HPDE6-E6E7 (cell line): ENCODE measurements around the gene DEFB132.
"Not testable (repeated sequence)": the region's sequence is repeated elsewhere in the genome, so short reads cannot be mapped to it uniquely, and the experiment has no call there.

ENCODE experiments used
- DNase-seq: peaks from one replicate; pipeline ENCODE4 v3.0.0; 2011; ENCODE audit warnings: missing footprints; ENCODE audit errors: extremely low spot score

The DEFB132 gene, protein sequence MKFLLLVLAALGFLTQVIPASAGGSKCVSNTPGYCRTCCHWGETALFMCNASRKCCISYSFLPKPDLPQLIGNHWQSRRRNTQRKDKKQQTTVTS

DNA sequence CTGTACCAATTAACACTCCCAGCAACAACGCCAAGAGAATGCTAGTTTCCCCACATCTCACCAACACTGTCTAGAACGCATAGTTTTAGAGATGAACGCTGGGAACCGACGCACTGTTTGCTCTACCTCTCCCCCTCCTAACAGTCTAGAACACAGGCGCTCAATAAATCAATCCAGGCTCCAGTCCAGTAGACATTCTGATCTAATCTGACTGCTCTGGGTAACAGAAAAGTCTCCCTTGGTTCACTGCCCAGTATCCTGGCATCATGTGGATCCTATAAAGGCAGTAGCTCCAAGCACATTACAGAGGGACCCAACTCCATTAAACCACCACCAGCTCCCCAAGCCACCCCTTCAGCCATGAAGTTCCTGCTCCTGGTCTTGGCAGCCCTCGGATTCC, at the start of gene DEFB132:
DEFB132 (plus strand) TSS at position 306 of the 400 bp plus-strand sequence; CDS start at position 361, 55 bp downstream.
- no peak for DNase-seq

DNA sequence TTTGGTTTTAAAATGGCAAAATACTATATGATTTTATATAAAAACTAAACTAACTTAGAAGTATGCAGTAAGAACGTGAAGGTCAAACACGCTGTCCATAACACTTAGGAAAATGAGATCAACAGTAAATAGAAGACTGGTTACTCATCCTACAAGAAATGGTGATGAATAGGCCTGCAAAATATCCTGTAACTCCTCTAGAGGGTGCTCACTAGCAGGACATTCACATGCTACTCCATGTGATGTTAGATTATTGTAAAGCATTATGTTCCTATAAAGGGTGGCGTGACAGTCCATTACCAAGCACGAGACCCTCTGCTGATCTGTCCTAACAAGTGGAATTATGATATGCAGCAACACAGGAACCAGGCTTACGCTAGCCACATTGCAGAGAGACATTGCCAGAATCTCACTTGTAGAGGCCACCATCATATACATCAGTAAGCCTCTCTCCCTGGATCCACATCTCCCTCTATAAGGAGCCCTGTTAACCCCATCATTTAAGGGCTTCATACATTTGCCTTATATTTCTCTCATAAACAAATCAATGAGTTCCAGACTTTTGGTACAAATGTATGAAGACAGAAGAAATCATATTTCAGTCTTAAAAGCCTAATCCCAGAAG, 48.5 kb upstream of the DEFB132 start:
- peak; percentile 48 for DNase-seq

DNA sequence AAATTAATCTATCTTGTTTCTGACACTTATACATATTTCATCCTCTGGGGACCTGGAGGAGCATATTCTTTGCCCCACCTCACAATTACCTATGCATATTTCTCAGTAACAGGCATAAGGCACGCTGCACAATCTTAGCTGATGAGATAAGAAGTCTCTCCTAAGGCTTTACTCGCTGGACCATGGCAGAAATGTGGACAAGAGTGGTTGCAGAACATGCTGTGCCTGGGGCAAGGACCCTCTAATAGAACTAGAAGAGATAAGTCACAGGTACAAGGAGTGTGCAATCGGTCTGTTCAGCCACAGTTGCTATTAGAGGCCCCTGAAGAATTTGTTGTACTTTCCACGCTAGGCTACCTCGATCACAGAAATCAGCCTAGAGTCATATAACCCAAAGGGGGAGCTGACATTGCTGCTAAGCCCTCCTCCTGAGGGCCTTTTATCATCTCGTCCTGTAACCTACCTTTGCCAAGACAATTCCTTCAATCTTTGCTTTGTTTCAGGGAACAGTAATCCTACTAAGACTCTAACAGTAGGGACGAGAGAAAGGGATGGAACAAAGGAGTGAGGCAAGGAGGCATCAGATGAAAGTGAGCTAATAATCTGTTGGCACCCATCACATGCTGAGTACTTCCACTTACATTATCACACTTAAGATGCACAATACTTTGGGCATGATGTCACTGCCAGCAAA, 46.6 kb upstream of the DEFB132 start:
- DNase-seq: no peak

DNA sequence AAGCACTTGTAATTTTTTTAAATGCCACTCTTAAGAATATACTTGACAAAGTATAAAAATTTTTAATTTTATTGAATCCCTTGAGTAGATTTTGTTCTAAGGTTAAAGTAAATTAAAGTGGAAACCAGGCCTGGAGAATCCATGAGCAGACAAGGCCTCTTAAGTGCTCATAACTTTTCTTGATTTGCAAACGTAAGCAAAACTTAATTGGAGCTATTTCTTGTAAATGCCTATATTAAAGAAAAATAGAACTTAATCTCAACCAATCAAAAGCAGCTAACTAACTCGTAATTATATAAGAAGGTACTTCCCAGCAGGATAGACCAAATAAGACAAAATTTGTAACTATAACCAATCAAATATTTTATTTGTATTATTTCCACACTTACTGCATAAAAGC, 43.1 kb upstream of the DEFB132 start:
- DNase-seq: no peak

DNA sequence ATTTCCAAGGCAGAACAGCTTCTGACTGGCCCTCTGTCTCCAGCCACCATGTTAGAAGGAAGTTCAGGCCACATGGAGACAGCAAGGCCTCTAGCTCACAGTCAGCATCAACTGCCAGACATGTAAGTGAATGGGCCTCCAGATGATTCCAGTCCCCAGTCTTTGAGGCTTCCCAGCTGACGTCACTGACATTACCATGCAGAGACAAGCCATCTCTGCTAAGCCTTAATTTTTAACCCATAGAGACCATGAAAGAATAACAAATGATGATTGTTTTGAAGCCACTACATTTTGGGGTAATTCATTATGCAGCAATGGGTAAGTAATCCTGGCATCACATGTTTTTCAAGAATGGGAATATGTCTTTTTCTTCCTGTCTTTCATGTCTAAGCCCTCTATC, 41.7 kb upstream of the DEFB132 start:
- DNase-seq: no peak

DNA sequence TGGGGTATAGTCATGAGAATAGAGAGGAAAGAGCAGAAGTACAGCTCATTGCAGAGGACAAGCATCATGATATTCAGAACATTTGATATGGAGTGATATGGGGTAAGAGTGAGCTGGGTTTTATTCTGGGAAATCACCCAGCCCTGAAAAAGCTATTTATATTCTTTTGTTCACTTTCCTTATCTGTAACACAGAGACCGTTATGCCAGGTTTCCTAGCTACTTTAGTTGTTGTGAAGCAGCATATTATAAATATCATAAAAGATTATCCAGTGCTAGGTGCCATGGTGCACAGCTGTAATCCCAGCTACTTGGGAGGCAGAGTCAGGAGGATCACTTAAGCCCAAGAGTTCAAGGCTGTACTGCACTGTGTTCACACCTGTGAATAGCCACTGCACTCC, 40.3 kb upstream of the DEFB132 start:
- DNase-seq: no peak

DNA sequence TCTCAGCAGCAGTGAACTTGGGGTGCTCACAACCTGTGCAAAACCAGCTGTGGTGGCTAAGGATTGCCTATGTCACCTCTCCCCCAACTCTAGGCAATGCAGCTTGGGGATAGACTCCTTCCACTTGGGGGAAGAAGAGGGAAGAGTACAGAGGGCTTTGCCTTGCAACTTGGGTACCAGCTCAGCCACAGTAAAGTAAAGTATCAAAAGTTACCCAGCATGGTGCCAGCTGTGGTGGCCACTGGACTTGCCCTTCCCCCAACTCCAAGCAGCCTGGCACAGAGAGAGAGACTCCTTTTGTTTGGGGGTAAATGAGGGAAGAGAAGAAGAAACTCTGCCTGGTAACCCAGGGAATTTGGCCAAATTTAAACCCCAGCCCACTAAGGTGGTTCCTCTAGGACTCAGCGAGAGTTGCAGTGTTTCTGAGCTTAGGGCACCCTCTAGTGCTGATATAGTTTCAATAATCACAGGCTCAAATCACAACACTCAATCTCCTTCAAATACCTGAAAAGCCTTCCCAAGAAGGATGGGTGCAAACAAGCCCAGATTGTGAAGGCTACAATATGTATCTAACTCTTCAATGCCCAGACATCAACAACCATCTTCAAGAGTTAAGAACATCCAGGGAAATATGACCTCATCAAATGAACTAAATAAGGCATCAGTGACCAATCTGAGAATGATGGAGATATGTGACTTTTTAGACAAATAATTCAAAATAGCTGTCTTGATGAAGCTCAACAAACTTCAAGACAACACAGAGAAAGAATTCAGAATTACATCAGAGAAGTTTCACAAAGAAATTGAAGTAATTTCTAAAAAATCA, 38.0 kb upstream of the DEFB132 start:
- DNase-seq: peak; percentile 54

DNA sequence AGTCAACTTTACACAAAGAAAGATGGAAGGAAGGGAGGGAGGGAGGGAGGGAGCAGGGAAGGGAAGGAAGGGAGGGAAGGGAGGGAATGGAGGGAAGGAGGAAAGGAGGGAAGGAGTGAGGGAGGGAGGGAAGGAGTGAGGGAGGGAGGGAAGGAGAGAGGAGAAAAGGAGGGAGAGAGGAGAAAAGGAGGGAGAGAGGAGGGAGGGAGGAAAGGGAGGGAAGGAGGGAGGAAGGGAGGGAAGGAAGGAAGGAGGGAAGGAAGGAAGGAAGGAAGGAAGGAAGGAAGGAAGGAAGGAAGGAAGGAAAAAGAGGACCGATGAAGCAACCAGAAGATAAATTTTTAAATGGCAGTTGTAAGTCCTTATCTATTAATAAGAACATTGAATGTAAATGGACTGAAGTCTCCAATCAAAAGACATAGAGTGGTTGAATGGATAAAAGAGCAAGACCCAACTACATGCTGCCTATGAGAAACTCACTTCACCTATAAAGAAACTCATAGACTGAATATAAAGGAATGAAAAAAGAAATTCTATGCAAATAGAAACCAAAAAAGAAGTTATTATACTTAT, 36.2 kb upstream of the DEFB132 start:
- DNase-seq: no peak

DNA sequence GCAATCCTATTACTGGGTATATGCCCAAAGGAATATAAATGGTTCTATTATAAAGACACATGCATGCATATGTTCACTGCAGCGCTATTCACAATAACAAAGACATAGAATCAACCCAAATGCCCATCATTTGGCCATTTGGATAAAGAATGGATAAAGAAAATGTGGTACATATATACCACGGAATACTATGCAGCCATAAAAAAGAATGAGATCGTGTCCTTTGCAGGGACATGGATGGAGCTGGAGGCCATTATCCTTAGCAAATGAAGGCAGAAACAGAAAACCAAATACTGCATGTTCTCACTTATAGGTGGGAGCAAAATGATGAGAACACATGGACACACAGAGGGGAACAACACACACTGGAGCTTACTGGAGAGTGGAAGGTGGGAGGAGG, 31.6 kb upstream of the DEFB132 start:
- not testable (repeated sequence) for DNase-seq

DNA sequence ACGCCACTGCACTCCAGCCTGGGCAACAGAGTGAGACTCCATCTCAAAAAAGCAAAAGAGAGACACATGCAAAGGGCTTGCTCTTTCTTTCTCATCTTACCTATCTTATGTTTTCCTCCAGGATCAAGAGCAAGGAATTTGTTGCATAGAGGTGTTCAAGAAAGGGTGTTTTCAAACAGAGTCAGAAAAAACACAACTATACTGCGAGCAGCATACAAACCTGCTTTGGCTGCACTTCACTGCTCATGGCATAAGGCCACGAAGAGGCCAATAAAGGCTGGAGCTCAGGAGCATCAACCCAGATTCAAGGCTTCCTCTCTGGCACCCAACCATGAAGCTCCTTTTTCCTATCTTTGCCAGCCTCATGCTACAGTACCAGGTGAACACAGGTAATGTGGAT, 30.6 kb upstream of the DEFB132 start, which contains the start of gene DEFB129:
DEFB129 (plus strand) TSS at position 301 of the 400 bp plus-strand sequence; CDS start at position 332, 31 bp downstream.
- DNase-seq: no peak

DNA sequence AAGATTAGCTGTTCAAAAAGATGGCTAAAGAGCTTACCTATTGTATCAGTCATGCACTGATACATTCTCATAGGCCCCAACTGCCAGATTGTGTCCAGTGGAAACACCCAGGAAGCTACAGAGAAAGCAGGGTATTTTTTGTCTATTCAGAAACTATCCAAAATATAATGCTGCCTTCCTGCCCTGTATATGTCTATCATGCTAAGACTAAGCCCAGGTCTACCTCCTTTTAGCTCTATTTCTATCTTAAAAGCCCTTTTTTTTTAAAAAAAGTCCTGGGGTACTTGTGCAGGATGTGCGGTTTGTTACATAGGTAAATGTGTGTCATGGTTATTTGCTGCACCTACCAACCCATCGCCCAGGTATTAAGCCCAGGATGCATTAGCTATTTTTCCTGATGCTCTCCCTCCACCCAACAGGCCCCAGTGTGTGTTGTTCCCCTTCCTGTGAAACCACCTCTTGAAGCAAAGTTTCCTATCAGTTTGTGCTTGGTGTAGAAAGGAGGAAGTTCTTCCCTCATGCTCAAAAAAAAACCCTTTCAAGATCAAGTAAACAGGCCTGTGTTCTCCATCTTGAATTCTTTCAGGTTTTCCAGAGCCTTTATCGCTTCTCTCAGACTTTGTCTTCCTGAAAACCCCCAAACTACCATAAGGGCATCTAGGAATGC, 30.0 kb upstream of the DEFB132 start:
- DNase-seq: no peak

DNA sequence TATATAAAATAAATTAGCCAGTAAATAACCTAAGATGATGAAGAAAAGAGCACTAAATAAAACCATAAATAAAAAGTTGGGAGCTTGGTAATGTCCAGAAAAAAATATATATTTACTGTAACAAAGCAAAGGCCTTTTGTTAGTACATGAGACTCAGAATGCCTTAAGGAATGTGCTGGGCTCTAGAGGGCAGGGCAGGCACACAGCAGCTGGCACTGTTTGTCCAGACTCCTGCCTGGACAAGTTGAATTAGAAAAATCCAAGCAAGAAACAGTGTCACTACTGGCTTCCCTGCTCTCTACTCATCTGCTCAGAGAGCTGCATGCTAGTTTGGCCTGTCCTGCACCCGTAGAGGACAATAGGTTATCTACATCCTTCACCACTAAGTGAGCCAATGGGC, 21.6 kb upstream of the DEFB132 start:
- peak; percentile 81 for DNase-seq

DNA sequence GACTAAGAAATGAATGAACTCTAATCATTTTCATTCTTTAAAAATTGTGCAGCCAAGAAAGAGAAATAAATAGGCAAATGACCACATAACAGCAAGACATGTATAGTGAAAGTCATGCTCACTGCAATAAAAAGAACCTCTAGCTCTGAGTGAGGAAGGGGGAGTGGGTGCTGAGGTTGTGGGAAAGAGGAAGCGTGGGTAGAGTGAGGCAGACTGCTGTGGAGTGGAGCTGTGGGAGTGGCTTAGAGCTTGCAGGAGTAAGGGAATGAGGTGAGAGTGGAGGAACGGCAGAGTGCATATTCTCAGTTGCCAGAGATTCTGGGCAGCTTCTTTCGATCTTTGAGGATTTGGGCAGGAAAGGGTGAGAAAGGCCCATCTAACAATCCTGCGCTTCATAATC, 20.0 kb upstream of the DEFB132 start:
- DNase-seq: no peak

DNA sequence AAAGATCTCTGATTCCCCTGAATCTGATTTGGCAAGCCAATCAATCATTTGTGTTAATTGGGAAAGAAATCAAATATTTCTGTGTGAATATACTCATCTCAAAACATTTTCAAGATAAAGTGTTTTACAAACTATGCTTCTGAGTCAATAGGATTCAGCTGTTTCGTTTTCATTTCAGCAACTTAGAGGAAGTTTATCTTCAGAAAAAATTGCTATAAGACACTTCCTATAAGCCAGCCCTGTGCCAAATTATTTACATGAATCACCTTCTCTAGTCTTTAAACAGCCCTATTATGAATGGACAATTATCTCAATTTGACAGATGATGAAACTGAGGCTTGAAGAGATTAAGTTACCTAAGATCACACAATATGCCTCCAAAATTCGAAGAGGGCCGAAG, 19.6 kb upstream of the DEFB132 start:
- DNase-seq: no peak

DNA sequence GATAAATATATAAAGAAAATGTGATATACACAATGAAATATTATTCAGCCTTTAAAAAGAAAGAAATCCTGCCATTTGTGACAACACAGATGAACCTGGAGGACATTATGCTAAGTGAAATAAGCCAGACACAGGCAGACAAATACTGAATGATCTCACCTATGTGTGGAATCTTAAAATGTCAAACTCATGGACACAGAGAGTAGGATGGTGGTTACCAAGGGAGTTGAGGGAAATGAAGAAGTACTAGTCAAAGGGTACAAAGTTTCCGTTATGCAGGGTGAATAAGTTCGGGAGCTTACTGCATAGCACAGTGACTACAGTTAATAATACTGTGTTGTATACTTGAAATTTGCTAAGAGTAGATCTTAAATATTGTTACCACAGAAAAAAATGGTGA, 14.6 kb upstream of the DEFB132 start:
- DNase-seq: no peak

DNA sequence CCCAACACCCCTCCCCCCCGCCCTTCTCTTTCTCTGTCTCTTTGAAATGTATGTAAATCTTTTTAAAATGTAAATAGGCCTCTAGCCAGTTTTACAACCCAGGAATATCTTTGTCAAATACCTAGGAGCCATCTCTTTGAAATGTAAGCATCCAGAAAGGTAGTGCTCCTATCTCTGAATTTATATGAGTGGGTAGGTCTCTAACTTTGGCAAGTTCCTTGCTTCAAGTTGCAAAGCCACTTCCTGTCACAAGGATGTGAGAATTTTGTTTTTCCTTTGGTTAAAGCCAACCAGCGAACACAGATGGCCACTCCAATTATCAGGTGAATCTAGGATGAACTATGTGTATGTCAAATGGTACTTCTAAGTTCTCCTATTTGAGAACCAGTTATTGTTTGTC, 6.2 kb upstream of the DEFB132 start:
- no peak for DNase-seq

DNA sequence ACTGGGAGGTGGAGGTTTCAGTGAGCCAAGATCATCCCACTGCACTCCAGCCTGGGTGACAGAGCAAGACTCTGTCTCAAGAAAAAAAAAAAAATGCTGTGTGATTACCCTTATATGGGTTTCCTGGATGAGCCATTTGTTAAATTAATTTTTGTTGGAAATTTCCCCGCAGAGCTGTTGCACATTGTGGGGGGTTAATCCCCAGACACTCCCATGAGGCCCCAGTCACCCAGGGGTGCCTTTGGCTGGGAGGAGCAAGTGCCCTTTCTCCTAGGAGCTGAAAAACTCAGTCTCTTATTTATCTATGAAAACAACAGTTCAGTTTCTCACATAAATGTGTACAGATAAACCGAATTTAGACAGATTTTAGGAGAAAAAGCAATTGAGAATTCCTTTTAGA, 4.7 kb upstream of the DEFB132 start:
- no peak for DNase-seq

DNA sequence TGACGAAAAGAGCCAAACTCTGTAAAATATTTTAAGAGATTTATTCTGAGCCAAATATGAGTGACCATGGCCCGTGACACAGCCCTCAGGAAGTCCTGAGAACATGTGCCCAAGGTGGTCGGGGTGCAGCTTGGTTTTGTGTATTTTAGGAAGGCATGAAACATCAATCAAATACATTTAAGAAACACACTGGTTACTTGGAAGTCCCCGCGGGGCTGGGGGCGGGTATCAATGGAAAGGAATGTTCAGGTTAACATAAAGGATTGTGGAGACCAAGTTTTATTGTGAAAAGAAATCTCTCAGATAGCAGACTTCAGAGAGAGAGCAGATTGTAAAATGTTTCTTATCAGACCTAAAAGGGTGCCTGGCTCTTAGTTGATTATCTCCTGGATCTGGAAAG, 4.1 kb upstream of the DEFB132 start:
- not testable (repeated sequence) for DNase-seq

DNA sequence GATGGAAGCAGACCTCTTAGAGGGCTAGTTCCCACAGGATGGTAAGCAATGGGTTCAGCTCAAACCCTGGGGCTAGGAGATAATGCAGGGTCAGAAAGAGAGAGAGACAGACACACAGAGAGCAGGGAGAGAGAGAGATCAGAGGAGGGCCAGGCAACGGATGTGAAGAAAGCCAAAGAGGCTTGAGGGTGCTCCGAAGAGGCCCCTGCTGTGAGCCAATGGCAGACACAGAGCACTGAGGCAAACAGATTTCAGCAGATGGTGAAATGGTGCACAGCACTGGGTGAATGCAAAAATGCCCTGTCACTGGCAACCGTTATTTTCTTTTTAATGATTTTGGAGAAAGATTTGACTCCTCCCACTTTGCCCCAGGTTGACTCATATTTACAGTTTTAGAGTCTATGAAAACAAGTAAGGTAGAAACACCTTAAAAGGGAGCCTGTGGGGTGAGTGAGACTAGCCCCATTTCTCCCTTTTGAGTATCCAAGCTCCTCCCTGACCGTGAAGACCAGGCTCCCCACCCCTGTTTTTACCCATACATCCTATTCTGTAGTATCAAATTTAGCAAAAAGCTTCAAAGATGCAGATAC, 840 bp downstream of the DEFB132 start:
- no peak for DNase-seq

DNA sequence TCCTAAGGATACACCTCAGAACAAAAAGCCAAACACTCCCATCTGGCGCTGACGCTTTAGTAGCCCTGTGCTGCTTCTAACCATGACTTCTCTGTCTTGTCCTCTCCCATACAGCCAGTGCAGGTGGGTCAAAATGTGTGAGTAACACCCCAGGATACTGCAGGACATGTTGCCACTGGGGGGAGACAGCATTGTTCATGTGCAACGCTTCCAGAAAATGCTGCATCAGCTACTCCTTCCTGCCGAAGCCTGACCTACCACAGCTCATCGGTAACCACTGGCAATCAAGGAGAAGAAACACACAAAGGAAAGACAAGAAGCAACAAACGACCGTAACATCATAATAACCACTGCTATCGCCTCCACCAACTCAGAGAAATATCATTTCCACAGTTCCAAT, 1.4 kb downstream of the DEFB132 start:
- peak; percentile 37 for DNase-seq

DNA sequence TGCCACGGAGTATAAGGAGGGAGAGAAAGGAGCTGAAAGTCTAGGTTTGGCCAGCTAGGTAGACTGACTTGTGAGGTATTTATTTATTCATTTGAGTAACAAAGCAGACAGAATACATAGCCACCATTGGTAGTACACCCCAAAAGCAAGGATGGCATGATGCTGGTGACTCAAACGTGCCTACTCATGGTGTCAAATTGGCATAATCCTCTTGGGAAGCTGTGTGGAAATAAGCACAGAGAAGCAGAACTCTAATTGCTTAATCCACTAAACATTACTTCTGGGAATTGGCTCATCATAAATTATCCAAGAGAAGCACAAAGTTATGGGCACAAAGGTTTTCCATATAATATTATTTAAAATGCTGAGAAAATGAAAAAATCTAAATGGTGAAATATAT, 2.5 kb downstream of the DEFB132 start:
- no peak for DNase-seq
